ENCODE results near the gene CYB561. TPM values are rescaled to one million over a fixed set of nuclear protein-coding genes. Genes with fewer than 3 reads are reported as not detected.

The CYB561 gene
- total and polyA plus RNA-seq, 2 experiments from 2014 or later: 13.7 to 30.9 TPM

- Histone ChIP-seq H3F3A (replicated peaks; ENCODE audit: low read depth) (no peaks in the 10 kb centered on the region), H4K20me1 (replicated peaks; ENCODE audit: insufficient read depth) (no peaks in the 10 kb centered on the region), H3K36me3 (ENCODE audit: insufficient read depth) (no peaks in the 10 kb centered on the region), H3K27ac (ENCODE audit: low read depth) (no peak overlapping the region), H3K4me3 (no peak overlapping the region), H3K79me2 (replicated peaks; ENCODE audit: insufficient read depth) (no peaks in the 10 kb centered on the region), H3K9me2 (ENCODE audit: insufficient read depth) (no peaks in the 10 kb centered on the region), H3K27me3 (ENCODE audit: insufficient read depth) (no peaks in the 10 kb centered on the region), H2AFZ (no peak overlapping the region), H3K4me2 (no peak overlapping the region), H3K4me1 (ENCODE audit: insufficient read depth) (peaks cover 1% of the 10 kb centered on the region; the same call in 1 of the 2 replicates)
- Mint-ChIP-seq H3K9me3 (peaks cover 9% of the 10 kb centered on the region), H3K4me3 (no peak overlapping the region), H3K27me3 (ENCODE audit: insufficient read depth, low read depth, poor library complexity) (peaks cover 16% of the 10 kb centered on the region), H3K4me1 (peaks cover 18% of the 10 kb centered on the region), H3K27ac (no peak overlapping the region), H3K36me3 (ENCODE audit: low read depth) (peaks cover 6% of the 10 kb centered on the region; the same call in 1 of the 3 replicates)
- ATAC-seq (no peak), DNase-seq (ENCODE audit: low spot score) (no peak)
- TF ChIP-seq ETS1 (IDR thresholded peaks at IDR 0.05) (no peak), ZNF462 (CRISPR knock-in tag; IDR thresholded peaks at IDR 0.05) (no peak), EZH2phosphoT487 (IDR thresholded peaks at IDR 0.05; ENCODE audit: unreplicated experiment) (no peak), ZNF331 (CRISPR knock-in tag; IDR thresholded peaks at IDR 0.05; ENCODE audit: low read depth) (no peak), CREB1 (CRISPR knock-in tag; IDR thresholded peaks at IDR 0.05; ENCODE audit: low read depth) (no peak), REST (IDR thresholded peaks at IDR 0.05; ENCODE audit: unreplicated experiment) (no peak), POLR2AphosphoS5 (IDR thresholded peaks at IDR 0.05; ENCODE audit: low read depth) (no peak), JUNB (IDR thresholded peaks at IDR 0.05; ENCODE audit: unreplicated experiment) (no peak), NANOG (IDR thresholded peaks at IDR 0.05; ENCODE audit: borderline replicate concordance) (no peak), ZNF114 (CRISPR knock-in tag; IDR thresholded peaks at IDR 0.05) (no peak), EZH2 (IDR thresholded peaks at IDR 0.05; ENCODE audit: low read depth, unreplicated experiment) (no peak), CTCF (conservative IDR thresholded peaks at IDR 0.05; ENCODE audit: low read depth in 2 of 2) (no peak), STAT1 (IDR thresholded peaks at IDR 0.05; ENCODE audit: unreplicated experiment) (no peak)
Observed at GRCh38 chr17:63452962-63453551, 7.0 kb upstream of the CYB561 start.

All from GM23338 (cell line).